K562 (cell line): ENCODE data around the gene WNK1. TPM values are rescaled to one million over a fixed set of nuclear protein-coding genes. Genes with fewer than 3 reads are reported as not detected.

Experiments
- ATAC-seq: fragments of 200-7000 bp; cut with Tn5 transposase; 3 replicates; pipeline ENCODE4 v1.9.1; 2020; ENCODE audit warnings: moderate library complexity
- BruUV-seq: library from RNA; stranded (reverse); fragments of 400-500 nt; replicated peaks from 2 replicates; lab custom pipeline; 2021; lab: Mats Ljungman, UMichigan
- CTCF ChIA-PET: fragments of 300-600 bp; formaldehyde crosslinking; extraction: SDS; loops from one replicate; lab custom pipeline; 2021; ENCODE audit warnings: low intra/inter-chr PET ratio; lab: Yijun Ruan, JAX
- POLR2A ChIA-PET: fragments of 300-600, 350-650 bp; sonication (Branson Sonifier 250); formaldehyde crosslinking; extraction: SDS; loops from one replicate; lab custom pipeline; 2021; ENCODE audit warnings: antibody characterized with exemption, inconsistent platforms; lab: Yijun Ruan, JAX
- DNase-seq, 4 experiments: peaks; one replicate each; pipeline versions ENCODE4 v3.0.0 to v3.0.0-alpha.2; 2011 to 2018; ENCODE audit warnings: low spot score in 3 of 4, mixed read lengths in 3 of 4; ENCODE audit errors: extremely low read depth in 1 of 4
- FAIRE-seq: peaks from 2 replicates; lab custom pipeline; 2011; peaks lifted over from hg19 to GRCh38; lab: Jason Lieb, UNC
- H2AFZ ChIP-seq: 2 replicates; pipeline ENCODE4 v1.6.0; 2011; ENCODE audit warnings: low read depth, low read length, control low read depth, inconsistent platforms
- H3K27ac ChIP-seq: fragments of 200-600 bp; 3 replicates; pipeline ENCODE4 v1.8.0; 2011; ENCODE audit warnings: low read depth, mild to moderate bottlenecking, control low read depth, inconsistent platforms, low read length, moderate library complexity, mixed read lengths; ENCODE audit errors: extremely low read depth
- H3K27me3 ChIP-seq, 2 experiments: fragments of 300-600 bp in 1 of 2; 2 replicates in 1 of 2; 3 replicates in 1 of 2; pipeline versions ENCODE4 v1.6.0 to v1.8.0; 2011; ENCODE audit warnings: inconsistent platforms in 2 of 2, low read length in 2 of 2, mild to moderate bottlenecking in 1 of 2, mixed read lengths in 1 of 2, moderate library complexity in 1 of 2; ENCODE audit not compliant: control insufficient read depth in 2 of 2, insufficient read depth in 2 of 2
- H3K36me3 ChIP-seq: fragments of 300-600 bp; 3 replicates; pipeline ENCODE4 v1.8.0; 2011; ENCODE audit warnings: mild to moderate bottlenecking, low read length, inconsistent platforms; ENCODE audit not compliant: control insufficient read depth, insufficient read depth
- H3K4me1 ChIP-seq, 2 experiments: fragments of 200-600 bp in 1 of 2; replicated peaks in 1 of 2; 2 replicates in 1 of 2; 3 replicates in 1 of 2; pipeline versions ENCODE4 v1.5.1 to v1.8.0; 2011; ENCODE audit warnings: inconsistent platforms in 2 of 2, low read length in 2 of 2, mild to moderate bottlenecking in 1 of 2, mixed read lengths in 1 of 2, moderate library complexity in 1 of 2; ENCODE audit not compliant: control insufficient read depth in 2 of 2, insufficient read depth in 2 of 2
- H3K4me2 ChIP-seq: 2 replicates; pipeline ENCODE4 v1.6.1; 2011; ENCODE audit warnings: low read length, control low read depth, inconsistent platforms, mixed read lengths; ENCODE audit not compliant: insufficient read depth
- H3K4me3 ChIP-seq: fragments of 200-600 bp; sonication (generic), shearing (Covaris generic); 2 replicates; pipeline ENCODE4 v1.5.1; 2016; ENCODE audit warnings: control low read depth, inconsistent platforms
- H3K79me2 ChIP-seq: fragments of 200-600 bp; 3 replicates; pipeline ENCODE4 v1.8.0; 2011; ENCODE audit warnings: low read length, inconsistent platforms; ENCODE audit not compliant: control insufficient read depth, insufficient read depth
- H3K9ac ChIP-seq, 2 experiments: 2 replicates each; pipeline versions ENCODE4 v1.6.0 to v1.6.1; 2011; ENCODE audit warnings: low read depth in 2 of 2, low read length in 2 of 2, control low read depth in 1 of 2, inconsistent platforms in 1 of 2, mild to moderate bottlenecking in 1 of 2, mixed read lengths in 1 of 2; ENCODE audit not compliant: insufficient read depth in 1 of 2
- H3K9me1 ChIP-seq: one replicate; pipeline ENCODE4 v1.6.0; 2011; ENCODE audit warnings: inconsistent platforms, mild to moderate bottlenecking, low read length, moderate library complexity; ENCODE audit not compliant: control insufficient read depth, insufficient read depth
- H3K9me3 ChIP-seq: replicated peaks from 2 replicates; pipeline ENCODE4 v1.5.1; 2011; ENCODE audit warnings: low read depth, low read length, inconsistent platforms; ENCODE audit not compliant: control insufficient read depth, insufficient read depth
- H4K20me1 ChIP-seq: replicated peaks from 2 replicates; pipeline ENCODE4 v1.6.1; 2011; ENCODE audit warnings: low read length, inconsistent platforms, mixed read lengths; ENCODE audit not compliant: control insufficient read depth, insufficient read depth
- ATF1 ChIP-seq, 2 experiments: fragments of 450-650 bp in 1 of 2; IDR thresholded peaks; 2 replicates each; pipeline ENCODE4 v1.6.1; 2016; ENCODE audit warnings: missing compliant biosample characterization in 1 of 2, missing genetic modification characterization in 1 of 2
- CBX5 ChIP-seq: IDR thresholded peaks from 2 replicates; pipeline ENCODE4 v1.6.1; 2014; ENCODE audit warnings: low read depth, borderline replicate concordance
- CHD2 ChIP-seq: IDR thresholded peaks from 2 replicates; pipeline ENCODE4 v1.6.1; 2011; ENCODE audit warnings: low read depth, low read length
- E2F3 ChIP-seq: fragments of 250-450 bp; sonication (Bioruptor Pico); IDR thresholded peaks from 2 replicates; pipeline ENCODE4 v1.4.0; 2020; ENCODE audit warnings: mild to moderate bottlenecking
- HBP1 ChIP-seq: fragments of 450-650 bp; formaldehyde crosslinking; IDR thresholded peaks from 2 replicates; pipeline ENCODE4 v1.4.0; 2022; ENCODE audit warnings: missing genetic modification characterization
- NR0B1 ChIP-seq: fragments of 450-650 bp; IDR thresholded peaks from one replicate; pipeline ENCODE4 v1.6.1; 2018; ENCODE audit warnings: mild to moderate bottlenecking, moderate library complexity; ENCODE audit not compliant: partially characterized antibody
- NRF1 ChIP-seq, 2 experiments: fragments of 450-650 bp; IDR thresholded peaks in 1 of 2; conservative IDR thresholded peaks in 1 of 2; 2 replicates each; pipeline ENCODE4 v1.6.1; 2014; ENCODE audit warnings: mild to moderate bottlenecking in 2 of 2
- NUFIP1 ChIP-seq: fragments of 450-650 bp; IDR thresholded peaks from 2 replicates; pipeline ENCODE4 v1.6.1; 2018; ENCODE audit not compliant: partially characterized antibody
- PRDM10 ChIP-seq: fragments of 450-650 bp; IDR thresholded peaks from 2 replicates; pipeline ENCODE4 v1.6.1; 2018; ENCODE audit not compliant: partially characterized antibody
- SLC30A9 ChIP-seq: fragments of 250-450 bp; sonication (Bioruptor Pico); IDR thresholded peaks from 2 replicates; pipeline ENCODE4 v1.8.0; 2022; ENCODE audit warnings: mild to moderate bottlenecking, moderate library complexity
- SNAPC5 ChIP-seq: fragments of 250-450 bp; sonication (Bioruptor Pico); IDR thresholded peaks from 2 replicates; pipeline ENCODE4 v1.8.0; 2021; ENCODE audit warnings: moderate library complexity, mild to moderate bottlenecking, inconsistent platforms
- ZBED1 ChIP-seq: IDR thresholded peaks from 2 replicates; pipeline ENCODE4 v1.6.1; 2014
- ZNF274 ChIP-seq: IDR thresholded peaks from 2 replicates; pipeline ENCODE4 v1.6.1; 2011; ENCODE audit warnings: low read depth, mild to moderate bottlenecking, low read length, moderate library complexity, borderline replicate concordance
- ZNF764 ChIP-seq: fragments of 250-450 bp; sonication (Bioruptor Pico); IDR thresholded peaks from 2 replicates; pipeline ENCODE4 v1.4.0; 2020; ENCODE audit warnings: low read depth, mild to moderate bottlenecking, moderate library complexity
- WGBS: fragments of 100-300 bp; shearing (Covaris generic); methylation state at CpG from one replicate; pipeline ENCODE4 v1.1.6; 2016; ENCODE audit warnings: low coverage, mixed read lengths; ENCODE audit not compliant: insufficient coverage; ENCODE audit errors: missing lambda C conversion rate; 5-methylcytosine and 5-hydroxymethylcytosine counted together
- in situ Hi-C: fragments of 300-500 bp; cut with MboI; formaldehyde crosslinking; loops from 4 replicates; pipeline ENCODE4 v1.15.0; 2018; ENCODE audit warnings: inconsistent platforms, mixed read lengths
- intact Hi-C: fragments of 100-400 bp; cut with micrococcal nuclease; formaldehyde crosslinking; loops from 2 replicates; pipeline ENCODE4 v1.14.2; 2022
- polyA plus RNA-seq, 8 experiments: library from polyadenylated mRNA; depleted of rRNA in 4 of 8; stranded (reverse) in 5 of 8; unstranded in 3 of 8; fragments of >200 nt; fragmentation: Nextera tagmentation in 2 of 8; fragmentation: Illumina TruSeq in 1 of 8; extraction: Ambion mirVana in 2 of 8; extraction: Trizol in 1 of 8; gene quantifications; 2 replicates each; pipeline versions ENCODE4 v1.2.1 to v1.2.3, GENCODE V29; 2011 to 2014; ENCODE audit warnings: inconsistent platforms in 1 of 8, missing spikeins in 1 of 8
- total RNA-seq, 7 experiments: library from RNA; depleted of rRNA in 6 of 7; stranded (reverse); fragments of >200 nt in 6 of 7; fragmentation: Illumina TruSeq in 2 of 7; extraction: Trizol in 2 of 7; gene quantifications; 2 replicates each; pipeline versions ENCODE4 v1.2.1 to v1.2.3, GENCODE V29; 2011 to 2021; ENCODE audit warnings: low replicate concordance in 1 of 7

WNK1 gene
- total and polyA plus RNA-seq, 9 of the 15 experiments (the other 6 are each of a cell fraction or from before 2014, with no cell fraction given), result 4.3 to 73.9 (median 31.0) TPM

GRCh38 chr12:911191-911826 is 158.9 kb downstream of the WNK1 start:
- POLR2A ChIA-PET, result interaction anchor here (0.6 to 1.6 kb wide), 6 partner anchors 9 to 156 kb away, joined by 3 to 7 read pairs (median 4); partner anchors contain the start of gene RAD52
- no peaks in the 10 kb centered on the region for H4K20me1 ChIP-seq
- in situ Hi-C loops (no loop called here), intact Hi-C loops (loop anchor here (5.0 kb wide), 1 partner anchor 36 kb away; the partner anchor contains the start of gene RAD52)
- H3K4me1 ChIP-seq, result peaks cover 10 to 23% of the 10 kb centered on the region in 2 experiments; a peak in 4 of 5 replicates
- H3K9ac ChIP-seq, result peak overlapping the region in 1 of 2 experiments; percentile 56; a peak in 2 of 4 replicates
- BruUV-seq, result no TSS peak
- H3K4me2 ChIP-seq, result peak overlapping the region; percentile 57
- H2AFZ ChIP-seq, result no peak overlapping the region
- FAIRE-seq, result peak; percentile 82
- WGBS, result 21% methylated on average over 10 of the region's 10 CpGs
- H3K36me3 ChIP-seq, result peaks cover 82% of the 10 kb centered on the region
- H3K4me3 ChIP-seq, result no peak overlapping the region
- H3K27ac ChIP-seq, result peak overlapping the region; percentile 80
- CTCF ChIA-PET, result no interaction called here
- no peaks in the 10 kb centered on the region for H3K9me1 ChIP-seq
- ATAC-seq, result peak; percentile 86
- H3K27me3 ChIP-seq, result no peaks in the 10 kb centered on the region
- H3K9me3 ChIP-seq, result no peaks in the 10 kb centered on the region
- H3K79me2 ChIP-seq, result 0 out of 3 replicates have a peak, but pooled peaks cover 5% of the 10 kb centered on the region
- DNase-seq, result peak; percentile 25 to 84 (median 52)
- TF ChIP-seq SNAPC5 (CRISPR knock-in tag), result no peak
- TF ChIP-seq ATF1 (CRISPR knock-in tag; IDR thresholded peaks at IDR 0.05), result no peak
- 0 out of 2 replicates have a peak, but pooled peaks have one; percentile 21 for TF ChIP-seq ATF1 (tag; IDR thresholded peaks at IDR 0.05)
- no peak for TF ChIP-seq SLC30A9 (CRISPR knock-in tag)
- no peak for TF ChIP-seq NRF1 (conservative IDR thresholded peaks at IDR 0.05 in 1 of 2, IDR thresholded peaks at IDR 0.05 in 1 of 2)
- TF ChIP-seq E2F3 (CRISPR knock-in tag), result no peak
- no peak for TF ChIP-seq ZNF764
- no peak for TF ChIP-seq NR0B1
- no peak for TF ChIP-seq CBX5
- TF ChIP-seq NUFIP1, result no peak
- TF ChIP-seq CHD2, result no peak
- TF ChIP-seq PRDM10, result no peak
- TF ChIP-seq ZBED1, result no peak
- no peak for TF ChIP-seq HBP1 (CRISPR knock-in tag)
- no peak for TF ChIP-seq ZNF274
